GM23248 (cell line): ENCODE results near the gene PTRH2. TPM values are rescaled to one million over a fixed set of nuclear protein-coding genes. Genes with fewer than 3 reads are reported as not detected.

ENCODE experiments used
- DNase-seq: peaks from one replicate; pipeline ENCODE4 v3.0.0-alpha.2; 2015
- H2AFZ ChIP-seq: fragments of 200-600 bp; sonication (generic); 2 replicates; pipeline ENCODE4 v1.6.1; 2016; ENCODE audit warnings: antibody characterized with exemption
- H3F3A ChIP-seq: fragments of 200-600 bp; sonication (generic); 2 replicates; pipeline ENCODE4 v1.6.1; 2016; ENCODE audit warnings: mild to moderate bottlenecking, antibody characterized with exemption, mixed run types; ENCODE audit not compliant: insufficient read depth
- H3K27ac ChIP-seq: fragments of 200-600 bp; sonication (generic); 2 replicates; pipeline ENCODE4 v1.5.1; 2016; ENCODE audit warnings: mild to moderate bottlenecking
- H3K27me3 ChIP-seq: fragments of 200-600 bp; sonication (generic); replicated peaks from 2 replicates; pipeline ENCODE4 v1.6.1; 2016; ENCODE audit warnings: mild to moderate bottlenecking; ENCODE audit not compliant: insufficient read depth
- H3K36me3 ChIP-seq: fragments of 200-600 bp; sonication (generic); 2 replicates; pipeline ENCODE4 v1.6.1; 2016; ENCODE audit warnings: low read depth, mild to moderate bottlenecking
- H3K4me1 ChIP-seq: fragments of 200-600 bp; sonication (generic); 2 replicates; pipeline ENCODE4 v1.6.1; 2016; ENCODE audit warnings: mild to moderate bottlenecking; ENCODE audit not compliant: insufficient read depth
- H3K4me2 ChIP-seq: fragments of 200-600 bp; sonication (generic); one replicate; pipeline ENCODE4 v1.6.1; 2016; ENCODE audit warnings: mild to moderate bottlenecking; ENCODE audit not compliant: unreplicated experiment
- H3K4me3 ChIP-seq: fragments of 200-600 bp; sonication (generic); 2 replicates; pipeline ENCODE4 v1.5.1; 2016; ENCODE audit warnings: mild to moderate bottlenecking
- H3K79me2 ChIP-seq: fragments of 200-600 bp; sonication (generic); 2 replicates; pipeline ENCODE4 v1.6.1; 2016; ENCODE audit warnings: mild to moderate bottlenecking; ENCODE audit not compliant: insufficient read depth
- H3K9ac ChIP-seq: fragments of 200-600 bp; sonication (generic); 2 replicates; pipeline ENCODE4 v1.6.1; 2016; ENCODE audit warnings: mild to moderate bottlenecking
- H3K9me2 ChIP-seq: fragments of 200-600 bp; sonication (generic); 2 replicates; pipeline ENCODE4 v1.6.1; 2016; ENCODE audit warnings: mixed run types, mild to moderate bottlenecking, moderate library complexity; ENCODE audit not compliant: insufficient read depth
- H3K9me3 ChIP-seq: fragments of 200-600 bp; sonication (generic); one replicate; pipeline ENCODE4 v1.6.1; 2017; ENCODE audit warnings: low read depth
- H4K20me1 ChIP-seq: fragments of 200-600 bp; sonication (generic); 2 replicates; pipeline ENCODE4 v1.6.0; 2016; ENCODE audit not compliant: insufficient read depth
- EZH2 ChIP-seq: fragments of 200-600 bp; sonication (generic); IDR thresholded peaks from 2 replicates; pipeline ENCODE4 v1.6.1; 2018; ENCODE audit warnings: antibody characterized with exemption, mild to moderate bottlenecking; ENCODE audit not compliant: insufficient read depth, poor library complexity, severe bottlenecking
- EZH2phosphoT487 ChIP-seq: fragments of 200-600 bp; sonication (generic); IDR thresholded peaks from 2 replicates; pipeline ENCODE4 v1.6.1; 2018; ENCODE audit warnings: antibody characterized with exemption, moderate library complexity, mild to moderate bottlenecking, low read depth; ENCODE audit not compliant: insufficient read depth
- WGBS, 2 experiments: methylation state at CpG; one replicate each; pipeline ENCODE4 v1.1.6; 2015 to 2017; ENCODE audit warnings: low lambda C conversion rate in 2 of 2, low coverage in 1 of 2; ENCODE audit errors: missing lambda C conversion rate in 2 of 2; 5-methylcytosine and 5-hydroxymethylcytosine counted together
- in situ Hi-C: fragments of 300-500 bp; cut with MboI; formaldehyde crosslinking; loops from 2 replicates; pipeline ENCODE4 v1.15.0; 2020
- polyA plus RNA-seq: library from polyadenylated mRNA; unstranded; fragments of >200 nt; fragmentation: Nextera tagmentation; extraction: Ambion mirVana; gene quantifications from 2 replicates; pipeline ENCODE4 v1.2.1, GENCODE V29; 2016
- total RNA-seq: library from RNA; depleted of rRNA; stranded (reverse); fragments of >200 nt; shearing (Covaris generic); gene quantifications from 2 replicates; pipeline ENCODE4 v1.2.3, GENCODE V29; 2014

PTRH2 gene
- total and polyA plus RNA-seq, 2 experiments from 2014 or later = 18.2 to 34.4 TPM

- Histone ChIP-seq H3K9me2 (no peaks in the 10 kb centered on the region), H3K4me3 (peak overlapping the region; percentile 65), H3K27ac (peak overlapping the region; percentile 89), H3K9ac (peak overlapping the region; percentile 85), H3K4me1 (peaks cover 58% of the 10 kb centered on the region), H4K20me1 (no peaks in the 10 kb centered on the region), H2AFZ (no peak overlapping the region), H3F3A (peaks cover 57% of the 10 kb centered on the region), H3K4me2 (peak overlapping the region; percentile 89), H3K27me3 (no peaks in the 10 kb centered on the region), H3K9me3 (no peaks in the 10 kb centered on the region), H3K36me3 (no peaks in the 10 kb centered on the region), H3K79me2 (peaks cover 67% of the 10 kb centered on the region)
- DNase-seq = peak; percentile 86
- WGBS, 2 experiments = 10 to 19% methylated on average over 3 of the region's 3 CpGs
- in situ Hi-C loops = loop anchor here (10.0 kb wide), 1 partner anchor 81 kb away; no protein-coding TSS in a partner anchor
- TF ChIP-seq EZH2 = no peak
- no peak for TF ChIP-seq EZH2phosphoT487
These were observed 46.6 kb upstream of the PTRH2 start for GRCh38 chr17:59753522-59754467.

- in situ Hi-C loops = loop anchor here (10.0 kb wide), 1 partner anchor 82 kb away; no protein-coding TSS in a partner anchor
- Histone ChIP-seq H3K4me2 (peak overlapping the region; percentile 42), H3K4me1 (peaks cover 58% of the 10 kb centered on the region)
These were observed 45.7 kb upstream of the PTRH2 start for GRCh38 chr17:59752922-59753321.

GRCh38 chr17:59752446-59752845 lies 45.2 kb upstream of the PTRH2 start:
- TF ChIP-seq EZH2phosphoT487 (no peak), EZH2 (no peak)
- Histone ChIP-seq H3K79me2 (peaks cover 64% of the 10 kb centered on the region), H2AFZ (no peak overlapping the region), H3K4me3 (no peak overlapping the region), H3K27me3 (no peaks in the 10 kb centered on the region), H3F3A (peaks cover 55% of the 10 kb centered on the region), H3K27ac (peak overlapping the region; percentile 13), H4K20me1 (no peaks in the 10 kb centered on the region), H3K4me2 (peak overlapping the region; percentile 42), H3K9me2 (no peaks in the 10 kb centered on the region), H3K9ac (peak overlapping the region; percentile 85), H3K9me3 (no peaks in the 10 kb centered on the region), H3K36me3 (no peaks in the 10 kb centered on the region), H3K4me1 (peaks cover 55% of the 10 kb centered on the region)
- DNase-seq = peak; percentile 28
- in situ Hi-C loops = loop anchor here (10.0 kb wide), 1 partner anchor 82 kb away; no protein-coding TSS in a partner anchor

More at GRCh38 chr17:59752922-59753321, 45.7 kb upstream of the PTRH2 start:
- H3K9ac ChIP-seq = peak overlapping the region; percentile 85; the same call in 1 of the 2 replicates
- no peaks in the 10 kb centered on the region for H4K20me1 ChIP-seq
- no peak for TF ChIP-seq EZH2phosphoT487
- TF ChIP-seq EZH2 = no peak
- H3K9me2 ChIP-seq = no peaks in the 10 kb centered on the region
- H2AFZ ChIP-seq = no peak overlapping the region
- H3K9me3 ChIP-seq = no peaks in the 10 kb centered on the region
- H3K36me3 ChIP-seq = no peaks in the 10 kb centered on the region
- no peaks in the 10 kb centered on the region for H3K27me3 ChIP-seq
- no peak for DNase-seq
- peaks cover 57% of the 10 kb centered on the region for H3F3A ChIP-seq
- 82 to 89% methylated on average over 7 of the region's 7 CpGs for WGBS, 2 experiments
- H3K27ac ChIP-seq = peak overlapping the region; percentile 89; the same call in 1 of the 2 replicates
- H3K4me3 ChIP-seq = no peak overlapping the region
- H3K79me2 ChIP-seq = peaks cover 64% of the 10 kb centered on the region

GRCh38 chr17:59751955-59752413 lies 44.8 kb upstream of the PTRH2 start:
- H3K9me2 ChIP-seq = no peaks in the 10 kb centered on the region
- DNase-seq = peak; percentile 9
- H2AFZ ChIP-seq = no peak overlapping the region
- no peaks in the 10 kb centered on the region for H4K20me1 ChIP-seq
- H3K27ac ChIP-seq = peak overlapping the region; percentile 13
- H3F3A ChIP-seq = peaks cover 51% of the 10 kb centered on the region
- peaks cover 65% of the 10 kb centered on the region for H3K79me2 ChIP-seq
- H3K4me2 ChIP-seq = peak overlapping the region; percentile 42
- no peak for TF ChIP-seq EZH2
- TF ChIP-seq EZH2phosphoT487 = no peak
- no peaks in the 10 kb centered on the region for H3K27me3 ChIP-seq
- in situ Hi-C loops = loop anchor here (10.0 kb wide), 1 partner anchor 83 kb away; no protein-coding TSS in a partner anchor
- H3K9me3 ChIP-seq = no peaks in the 10 kb centered on the region
- peak overlapping the region; percentile 85 for H3K9ac ChIP-seq
- 87 to 90% methylated on average over 11 of the region's 11 CpGs for WGBS, 2 experiments
- no peaks in the 10 kb centered on the region for H3K36me3 ChIP-seq
- no peak overlapping the region for H3K4me3 ChIP-seq
- peaks cover 51% of the 10 kb centered on the region for H3K4me1 ChIP-seq
